GM23248 (cell line): ENCODE results near the gene CATSPERD.

Source experiments
- EZH2 ChIP-seq: fragments of 200-600 bp; sonication (generic); IDR thresholded peaks from 2 replicates; pipeline ENCODE4 v1.6.1; 2018; ENCODE audit warnings: antibody characterized with exemption, mild to moderate bottlenecking; ENCODE audit not compliant: insufficient read depth, poor library complexity, severe bottlenecking
- EZH2phosphoT487 ChIP-seq: fragments of 200-600 bp; sonication (generic); IDR thresholded peaks from 2 replicates; pipeline ENCODE4 v1.6.1; 2018; ENCODE audit warnings: antibody characterized with exemption, moderate library complexity, mild to moderate bottlenecking, low read depth; ENCODE audit not compliant: insufficient read depth

GRCh38 chr19:5775668-5776309 lies 55.4 kb downstream of the CATSPERD start:
- TF ChIP-seq EZH2 = no peak
- TF ChIP-seq EZH2phosphoT487 = no peak
